ENCODE measurements around the gene SLC35D1. TPM values are rescaled to one million over a fixed set of nuclear protein-coding genes. Genes with fewer than 3 reads are reported as not detected.

The SLC35D1 gene
- total RNA-seq, 1 experiment from 2014 or later, result 7.9 TPM

DNA sequence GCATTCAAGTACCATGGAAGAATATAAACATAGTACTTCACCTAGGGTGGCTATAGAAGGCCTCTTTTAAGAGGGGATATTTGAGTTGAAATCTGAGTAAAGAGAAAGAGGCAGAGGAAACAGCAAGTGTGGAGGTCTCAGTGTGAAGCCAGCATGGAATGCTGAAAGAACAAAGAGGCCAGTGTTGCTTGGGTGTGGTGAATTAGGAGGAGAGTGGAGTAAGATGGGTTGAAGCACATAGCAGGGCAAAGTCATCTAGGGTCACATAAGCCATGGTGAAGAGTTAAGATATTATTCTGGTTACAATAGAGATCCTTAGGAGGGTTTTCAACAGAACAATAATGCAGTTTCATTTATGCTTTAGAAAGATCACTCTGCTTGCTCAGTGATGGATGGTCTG, 43.4 kb upstream of the SLC35D1 start:
- TF ChIP-seq, protein P1, sequence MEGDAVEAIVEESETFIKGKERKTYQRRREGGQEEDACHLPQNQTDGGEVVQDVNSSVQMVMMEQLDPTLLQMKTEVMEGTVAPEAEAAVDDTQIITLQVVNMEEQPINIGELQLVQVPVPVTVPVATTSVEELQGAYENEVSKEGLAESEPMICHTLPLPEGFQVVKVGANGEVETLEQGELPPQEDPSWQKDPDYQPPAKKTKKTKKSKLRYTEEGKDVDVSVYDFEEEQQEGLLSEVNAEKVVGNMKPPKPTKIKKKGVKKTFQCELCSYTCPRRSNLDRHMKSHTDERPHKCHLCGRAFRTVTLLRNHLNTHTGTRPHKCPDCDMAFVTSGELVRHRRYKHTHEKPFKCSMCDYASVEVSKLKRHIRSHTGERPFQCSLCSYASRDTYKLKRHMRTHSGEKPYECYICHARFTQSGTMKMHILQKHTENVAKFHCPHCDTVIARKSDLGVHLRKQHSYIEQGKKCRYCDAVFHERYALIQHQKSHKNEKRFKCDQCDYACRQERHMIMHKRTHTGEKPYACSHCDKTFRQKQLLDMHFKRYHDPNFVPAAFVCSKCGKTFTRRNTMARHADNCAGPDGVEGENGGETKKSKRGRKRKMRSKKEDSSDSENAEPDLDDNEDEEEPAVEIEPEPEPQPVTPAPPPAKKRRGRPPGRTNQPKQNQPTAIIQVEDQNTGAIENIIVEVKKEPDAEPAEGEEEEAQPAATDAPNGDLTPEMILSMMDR (conservative IDR thresholded peaks at IDR 0.05; ENCODE audit: low read depth, low read length), result no peak
- TF ChIP-seq EZH2 (IDR thresholded peaks at IDR 0.05; ENCODE audit: borderline replicate concordance, low read depth, low read length, poor library complexity, severe bottlenecking), result no peak
- no TSS peak for BruUV-seq (replicated peaks)
- peak; percentile 20 for DNase-seq (ENCODE audit: low spot score)

GRCh38 chr1:67094191-67094590, 40.2 kb upstream of the SLC35D1 start:
- H3K4me1 ChIP-seq (ENCODE audit: insufficient read depth, low read length, poor library complexity, severe bottlenecking), result no peaks in the 10 kb centered on the region
- CTCF ChIA-PET, result no interaction called here
- POLR2A ChIA-PET (ENCODE audit: low non-redundant PET), result no interaction called here
- intact Hi-C loops (cut with micrococcal nuclease; ENCODE audit: unreplicated experiment), result no loop called here
- no peak for TF ChIP-seq EZH2 (IDR thresholded peaks at IDR 0.05; ENCODE audit: borderline replicate concordance, low read depth, low read length, poor library complexity, severe bottlenecking)
- TF ChIP-seq, protein P1 (conservative IDR thresholded peaks at IDR 0.05; ENCODE audit: low read depth, low read length), result no peak
- H3K4me3 ChIP-seq (ENCODE audit: low read depth, low read length, poor library complexity, severe bottlenecking), result no peak overlapping the region
- no peak overlapping the region for H3K27ac ChIP-seq (ENCODE audit: low read depth, low read length, poor library complexity, severe bottlenecking)
- BruUV-seq (replicated peaks), result no TSS peak
- H3K9me3 ChIP-seq (ENCODE audit: low read depth, low read length, poor library complexity, severe bottlenecking), result no peaks in the 10 kb centered on the region
- no peaks in the 10 kb centered on the region for H3K36me3 ChIP-seq (ENCODE audit: insufficient read depth, low read length, poor library complexity, severe bottlenecking)
- H3K27me3 ChIP-seq (replicated peaks; ENCODE audit: insufficient read depth, low read depth, low read length, poor library complexity), result no peaks in the 10 kb centered on the region
- no peak for DNase-seq (ENCODE audit: low spot score)

More for the DNA sequence above, 43.4 kb upstream of the SLC35D1 start:
- POLR2A ChIA-PET (ENCODE audit: low non-redundant PET), result no interaction called here
- Histone ChIP-seq H3K27me3 (replicated peaks; ENCODE audit: insufficient read depth, low read depth, low read length, poor library complexity) (no peaks in the 10 kb centered on the region), H3K4me3 (ENCODE audit: low read depth, low read length, poor library complexity, severe bottlenecking) (no peak overlapping the region), H3K9me3 (ENCODE audit: low read depth, low read length, poor library complexity, severe bottlenecking) (no peaks in the 10 kb centered on the region), H3K36me3 (ENCODE audit: insufficient read depth, low read length, poor library complexity, severe bottlenecking) (no peaks in the 10 kb centered on the region), H3K4me1 (ENCODE audit: insufficient read depth, low read length, poor library complexity, severe bottlenecking) (no peaks in the 10 kb centered on the region), H3K27ac (ENCODE audit: low read depth, low read length, poor library complexity, severe bottlenecking) (no peak overlapping the region)
- CTCF ChIA-PET, result no interaction called here
- intact Hi-C loops (cut with micrococcal nuclease; ENCODE audit: unreplicated experiment), result no loop called here

GRCh38 chr1:67089685-67090208, 35.8 kb upstream of the SLC35D1 start:
- Histone ChIP-seq H3K27ac (ENCODE audit: low read depth, low read length, poor library complexity, severe bottlenecking) (no peak overlapping the region), H3K4me3 (ENCODE audit: low read depth, low read length, poor library complexity, severe bottlenecking) (no peak overlapping the region), H3K4me1 (ENCODE audit: insufficient read depth, low read length, poor library complexity, severe bottlenecking) (no peaks in the 10 kb centered on the region), H3K9me3 (ENCODE audit: low read depth, low read length, poor library complexity, severe bottlenecking) (no peaks in the 10 kb centered on the region), H3K27me3 (replicated peaks; ENCODE audit: insufficient read depth, low read depth, low read length, poor library complexity) (no peaks in the 10 kb centered on the region), H3K36me3 (ENCODE audit: insufficient read depth, low read length, poor library complexity, severe bottlenecking) (no peaks in the 10 kb centered on the region)
- POLR2A ChIA-PET (ENCODE audit: low non-redundant PET), result no interaction called here
- no TSS peak for BruUV-seq (replicated peaks)
- intact Hi-C loops (cut with micrococcal nuclease; ENCODE audit: unreplicated experiment), result no loop called here
- no peak for DNase-seq (ENCODE audit: low spot score)
- TF ChIP-seq, protein P1 (conservative IDR thresholded peaks at IDR 0.05; ENCODE audit: low read depth, low read length), result no peak
- TF ChIP-seq EZH2 (IDR thresholded peaks at IDR 0.05; ENCODE audit: borderline replicate concordance, low read depth, low read length, poor library complexity, severe bottlenecking), result no peak
- CTCF ChIA-PET, result no interaction called here

Data from A673 (cell line).